Psoas muscle (tissue), 8 donors: ENCODE measurements around the gene NFKBIL1. TPM values are rescaled to one million over a fixed set of nuclear protein-coding genes. Genes with fewer than 3 reads are reported as not detected.
"Not testable (repeated sequence)": the region's sequence is repeated elsewhere in the genome, so short reads cannot be mapped to it uniquely, and the experiment has no call there.

Source experiments
- ATAC-seq, 4 donors: fragments of 200-7000 bp; cut with Tn5 transposase; one replicate each; pipeline ENCODE4 v1.9.1; 2020; ENCODE audit warnings: moderate library complexity in 3 of 4, mild to moderate bottlenecking in 2 of 4
- DNase-seq, 2 donors: peaks; one replicate each; pipeline ENCODE4 v3.0.0-alpha.2; 2020
- H3K27ac ChIP-seq: fragments of 200-600 bp; one replicate; pipeline ENCODE4 v1.8.0; 2022
- H3K27me3 ChIP-seq, 3 donors: fragments of 200-600 bp in 1 of 3; one replicate each; pipeline versions ENCODE4 v1.6.1 to v1.8.0; 2013 to 2022; ENCODE audit warnings: low read length in 2 of 3, mild to moderate bottlenecking in 2 of 3, moderate library complexity in 1 of 3; ENCODE audit not compliant: insufficient read depth in 3 of 3
- H3K36me3 ChIP-seq, 2 donors: fragments of 200-600 bp in 1 of 2; one replicate each; pipeline versions ENCODE4 v1.6.1 to v1.8.0; 2013 to 2022; ENCODE audit warnings: low read depth in 1 of 2, mild to moderate bottlenecking in 1 of 2, moderate library complexity in 1 of 2; ENCODE audit not compliant: insufficient read depth in 1 of 2
- H3K4me1 ChIP-seq: fragments of 200-600 bp; one replicate; pipeline ENCODE4 v1.8.0; 2022
- H3K4me3 ChIP-seq: fragments of 200-600 bp; one replicate; pipeline ENCODE4 v1.8.0; 2022; ENCODE audit warnings: mild to moderate bottlenecking
- H3K9me3 ChIP-seq: fragments of 200-600 bp; one replicate; pipeline ENCODE4 v1.8.0; 2022
- CTCF ChIP-seq: fragments of 200-600 bp; IDR thresholded peaks from one replicate; pipeline ENCODE4 v1.8.0; 2022; ENCODE audit warnings: antibody characterized with exemption
- WGBS, 3 donors: extraction: QIAGEN DNeasy Blood & Tissue Kit; methylation state at CpG; one replicate each; pipeline versions ENCODE4 v1.1.6 to v1.1.7; 2013; 5-methylcytosine and 5-hydroxymethylcytosine counted together
- intact Hi-C, 2 donors: fragments of 100-400 bp; cut with DNase I; formaldehyde crosslinking; loops; one replicate each; pipeline versions ENCODE4 v1.11.0 to v1.14.2; 2022
- polyA plus RNA-seq, 3 donors: library from polyadenylated mRNA; stranded (reverse); fragments of 200-250 nt; gene quantifications; one replicate each; pipeline ENCODE4 v1.2.3, GENCODE V29; 2013
- total RNA-seq, 4 donors: library from RNA; stranded (reverse); fragmentation: NEBNext Ultra II Directional in 2 of 4; extraction: Animal tissue kit (Norgen Biotek cat#: 25700) in 2 of 4; gene quantifications; one replicate each; pipeline versions ENCODE4 v1.2.1 to v1.2.4, GENCODE V29; 2021 to 2023
- donor health status: healthy with polysubstance abuse.
- donor health status: DM: no; HTN: no; CAD: no; lungs with moderate emphysema.
- donor health status: Bipolar disorder and iron deficiency.
- donor health status: healthy.
- donor health status: DM: yes; HTN: yes; CAD: no.
- donor health status: DM: no; HTN: no; CAD: no.
- donor health status: DM: no; HTN: no; CAD: no.
- donor health status: DM: yes; HTN: yes; CAD: no.

The NFKBIL1 gene
- total and polyA plus RNA-seq, 7 donors: 13.7 to 29.3 (median 19.1) TPM

GRCh38 chr6:31547727-31548543 is 527 bp downstream of the NFKBIL1 start:
- H3K36me3 ChIP-seq: peaks cover 2 to 37% of the 10 kb centered on the region in 2 donors
- peak in 1 of 4 donors; percentile 5 for ATAC-seq
- H3K27me3 ChIP-seq: no peaks in the 10 kb centered on the region
- peak overlapping the region; percentile 71 for H3K4me3 ChIP-seq
- peak overlapping the region; percentile 86 for H3K27ac ChIP-seq
- peaks cover 15% of the 10 kb centered on the region for H3K4me1 ChIP-seq
- intact Hi-C loops: loop anchor here (2.0 to 10.0 kb wide), 8 partner anchors 34 to 417 kb away; partner anchors contain the start of genes LTB (in 2 of the 2), AIF1 (in 1 of the 2), C6orf47 (in 1 of the 2) and EHMT2 (in 1 of the 2)
- peak in 1 of 2 donors; percentile 57 for DNase-seq
- no peak for TF ChIP-seq CTCF
- 73 to 79% (median 74%) methylated on average over 24 of the region's 24 CpGs for WGBS, 3 donors
- H3K9me3 ChIP-seq: no peaks in the 10 kb centered on the region

GRCh38 chr6:31548544-31548873 is 1.1 kb downstream of the NFKBIL1 start:
- 85 to 90% (median 88%) methylated on average over 2 of the region's 2 CpGs for WGBS, 3 donors
- peaks cover 11% of the 10 kb centered on the region for H3K4me1 ChIP-seq

GRCh38 chr6:31551371-31551770 is 4.0 kb downstream of the NFKBIL1 start:
- peak in 1 of 2 donors; percentile 69 for DNase-seq
- WGBS, 3 donors: 56 to 65% (median 63%) methylated on average over 5 of the region's 5 CpGs
- peaks cover 11% of the 10 kb centered on the region for H3K4me1 ChIP-seq
- H3K27ac ChIP-seq, intact Hi-C loops, H3K9me3 ChIP-seq, ATAC-seq, H3K4me3 ChIP-seq, H3K27me3 ChIP-seq: not testable (repeated sequence)
- TF ChIP-seq CTCF: peak; percentile 34
- H3K36me3 ChIP-seq: peaks cover 2 to 64% of the 10 kb centered on the region in 2 donors

More at GRCh38 chr6:31548544-31548873, 1.1 kb downstream of the NFKBIL1 start:
- H3K4me3 ChIP-seq: peak overlapping the region; percentile 71
- H3K36me3 ChIP-seq: peaks cover 2 to 43% of the 10 kb centered on the region in 2 donors
- intact Hi-C loops: loop anchor here (5.0 to 10.0 kb wide), 7 partner anchors 34 to 416 kb away; partner anchors contain the start of genes LTB (in 2 of the 2), AIF1 (in 1 of the 2), C6orf47 (in 1 of the 2) and EHMT2 (in 1 of the 2)
- no peak for ATAC-seq
- H3K27me3 ChIP-seq: no peaks in the 10 kb centered on the region
- no peak for TF ChIP-seq CTCF
- no peaks in the 10 kb centered on the region for H3K9me3 ChIP-seq
- DNase-seq: no peak
- H3K27ac ChIP-seq: peak overlapping the region; percentile 86

GRCh38 chr6:31556307-31556706 is 8.9 kb downstream of the NFKBIL1 start:
- no peak for TF ChIP-seq CTCF
- ATAC-seq (no peak), DNase-seq (no peak)
- Histone ChIP-seq H3K27ac (no peak overlapping the region), H3K4me1 (peaks cover 22% of the 10 kb centered on the region), H3K4me3 (no peak overlapping the region), H3K36me3 (peaks cover 3 to 73% of the 10 kb centered on the region in 2 donors), H3K27me3 (no peaks in the 10 kb centered on the region), H3K9me3 (no peaks in the 10 kb centered on the region)
- intact Hi-C loops: no loop called here
- WGBS, 3 donors: 69 to 74% (median 71%) methylated on average over 3 of the region's 3 CpGs
